Body of pancreas (tissue), 4 donors: ENCODE measurements around the gene EIF4H.

Source experiments
- CTCF ChIP-seq, 7 experiments: fragments of 450-650 bp in 4 of 7; fragments of 200-600 bp in 3 of 7; sonication (generic) in 3 of 7; IDR thresholded peaks; one replicate each; pipeline ENCODE4 v1.5.1; 2016 to 2019; ENCODE audit warnings: antibody characterized with exemption in 7 of 7
- POLR2A ChIP-seq, 3 donors: fragments of 450-650 bp; IDR thresholded peaks; one replicate each; pipeline ENCODE4 v1.6.1; 2016; ENCODE audit warnings: antibody characterized with exemption in 3 of 3, mild to moderate bottlenecking in 2 of 3

- TF ChIP-seq CTCF (IDR thresholded peaks at IDR 0.05), result no peak
- no peak for TF ChIP-seq POLR2A (IDR thresholded peaks at IDR 0.05)
Observed at GRCh38 chr7:74221713-74222112, 47.6 kb downstream of the EIF4H start.
